GM13977 (cell line): ENCODE results near the gene EFNA3.

Experiments used
- DNase-seq: peaks from one replicate; pipeline ENCODE4 v3.0.0; 2012; ENCODE audit warnings: low spot score
- CTCF ChIP-seq: IDR thresholded peaks from 2 replicates; pipeline ENCODE4 v1.5.1; 2012; ENCODE audit warnings: mild to moderate bottlenecking, control low read depth; ENCODE audit not compliant: insufficient read depth; ENCODE audit errors: extremely low read depth, missing control alignments
- in situ Hi-C: fragments of 300-500 bp; cut with MboI; formaldehyde crosslinking; loops from one replicate; pipeline ENCODE4 v1.12.0; 2022; ENCODE audit warnings: low sequenced_read_pairs, low pct_unique_long_range_greater_than_20kb, mixed read lengths, inconsistent platforms; ENCODE audit not compliant: unreplicated experiment

EFNA3 gene

GRCh38 chr1:155034318-155035208, 44.1 kb upstream of the EFNA3 start:
- TF ChIP-seq CTCF: no peak
- in situ Hi-C loops: no loop called here
- no peak for DNase-seq

- no peak for TF ChIP-seq CTCF
- in situ Hi-C loops: no loop called here
- no peak for DNase-seq
Observed at GRCh38 chr1:155035936-155036335, 42.7 kb upstream of the EFNA3 start.

GRCh38 chr1:155037043-155037442, 41.6 kb upstream of the EFNA3 start:
- no peak for TF ChIP-seq CTCF
- in situ Hi-C loops: no loop called here
- DNase-seq: no peak

DNA sequence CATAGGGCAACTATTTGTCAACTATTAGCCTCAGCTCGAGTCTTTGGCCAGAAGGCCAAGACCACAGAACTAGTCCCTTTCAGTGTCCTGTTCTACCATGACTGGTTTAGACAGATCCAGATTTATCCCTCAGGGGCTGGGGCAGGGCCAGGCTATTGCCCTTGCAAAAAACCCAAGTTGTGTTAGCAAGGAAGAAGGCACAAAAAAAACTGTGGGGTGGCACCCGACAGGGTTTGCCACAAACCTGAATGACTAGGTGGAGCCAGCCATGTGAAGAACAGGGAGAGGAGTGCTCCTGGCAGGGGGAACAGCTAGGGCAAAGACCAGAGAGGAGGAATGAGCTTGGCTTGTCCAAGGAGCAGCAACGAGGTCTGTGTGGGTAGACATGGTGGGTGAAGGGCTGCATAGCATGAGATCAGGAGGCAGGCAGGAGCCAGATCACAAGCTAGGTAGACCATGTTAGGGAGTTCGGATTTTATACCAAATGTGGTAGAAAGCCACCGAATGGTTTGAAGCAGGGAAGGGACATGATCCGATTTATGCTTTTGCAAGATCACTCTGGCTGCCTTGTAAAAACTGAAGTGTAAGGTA, 40.7 kb upstream of the EFNA3 start:
- no peak for DNase-seq
- no peak for TF ChIP-seq CTCF
- in situ Hi-C loops: no loop called here

GRCh38 chr1:155038602-155039307, 39.9 kb upstream of the EFNA3 start:
- in situ Hi-C loops: no loop called here
- TF ChIP-seq CTCF: no peak
- DNase-seq: no peak

- DNase-seq: no peak
- in situ Hi-C loops: no loop called here
Observed at GRCh38 chr1:155039308-155039669, 39.3 kb upstream of the EFNA3 start.

More at GRCh38 chr1:155039308-155039669, 39.3 kb upstream of the EFNA3 start:
- TF ChIP-seq CTCF: no peak
